ENCODE measurements around the gene NOTUM.

Gene NOTUM

DNA sequence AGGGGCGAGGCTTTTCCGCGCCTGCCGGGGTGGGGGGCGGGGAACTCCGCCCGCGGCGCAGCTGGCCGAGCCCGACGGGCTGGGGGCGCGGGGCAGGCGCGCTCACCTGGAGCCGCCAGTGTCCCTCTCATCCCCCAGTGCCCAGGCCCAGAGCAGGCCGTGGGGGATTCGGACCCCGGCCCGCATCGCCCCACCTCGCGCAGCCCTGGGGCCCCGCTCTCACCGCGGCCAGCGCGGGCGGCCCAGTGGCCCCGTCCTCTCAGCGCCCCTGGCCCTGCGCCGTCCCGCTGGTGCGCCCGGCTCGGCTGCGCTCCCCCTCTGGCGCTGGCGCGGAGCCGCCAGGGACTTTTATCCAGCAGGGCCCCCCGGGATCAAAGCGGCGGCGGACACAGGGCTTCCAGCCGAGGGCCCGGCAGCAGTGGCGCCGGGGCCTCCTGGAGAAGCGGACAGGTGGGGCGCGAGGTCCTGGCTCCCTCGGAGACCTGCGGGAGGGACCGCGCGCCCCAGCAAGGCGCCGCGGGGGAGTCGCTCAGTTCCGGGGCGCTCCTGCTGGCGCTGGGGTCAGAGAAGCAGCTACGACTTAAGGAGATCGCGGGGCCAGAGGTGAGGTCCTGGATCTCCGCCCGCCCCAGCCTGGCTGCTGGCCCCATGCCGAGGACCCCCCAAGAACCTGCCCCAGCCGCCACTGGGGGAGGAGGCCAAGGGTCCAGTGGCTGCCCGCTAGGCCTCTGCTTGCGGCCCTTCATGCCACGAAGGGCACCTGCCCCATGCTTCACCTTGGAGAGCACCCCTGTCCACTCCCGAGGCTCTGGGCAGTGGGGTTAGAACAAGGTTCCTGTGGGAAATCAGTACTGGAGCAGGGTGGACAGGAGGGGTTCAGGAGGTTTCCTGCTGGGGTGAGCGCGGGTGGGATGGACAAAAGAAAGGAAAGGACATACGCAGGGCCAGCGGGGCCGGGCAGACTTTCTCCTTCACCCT lies 823 bp upstream of the NOTUM start:
- no peak for TF ChIP-seq TAF1 (IDR thresholded peaks at IDR 0.05; ENCODE audit: low read depth)
- peak; percentile 50; the same call in 1 of the 2 replicates for TF ChIP-seq REST (IDR thresholded peaks at IDR 0.05; ENCODE audit: low read depth)
- TF ChIP-seq, protein P1, sequence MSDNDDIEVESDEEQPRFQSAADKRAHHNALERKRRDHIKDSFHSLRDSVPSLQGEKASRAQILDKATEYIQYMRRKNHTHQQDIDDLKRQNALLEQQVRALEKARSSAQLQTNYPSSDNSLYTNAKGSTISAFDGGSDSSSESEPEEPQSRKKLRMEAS (IDR thresholded peaks at IDR 0.05): no peak

DNA sequence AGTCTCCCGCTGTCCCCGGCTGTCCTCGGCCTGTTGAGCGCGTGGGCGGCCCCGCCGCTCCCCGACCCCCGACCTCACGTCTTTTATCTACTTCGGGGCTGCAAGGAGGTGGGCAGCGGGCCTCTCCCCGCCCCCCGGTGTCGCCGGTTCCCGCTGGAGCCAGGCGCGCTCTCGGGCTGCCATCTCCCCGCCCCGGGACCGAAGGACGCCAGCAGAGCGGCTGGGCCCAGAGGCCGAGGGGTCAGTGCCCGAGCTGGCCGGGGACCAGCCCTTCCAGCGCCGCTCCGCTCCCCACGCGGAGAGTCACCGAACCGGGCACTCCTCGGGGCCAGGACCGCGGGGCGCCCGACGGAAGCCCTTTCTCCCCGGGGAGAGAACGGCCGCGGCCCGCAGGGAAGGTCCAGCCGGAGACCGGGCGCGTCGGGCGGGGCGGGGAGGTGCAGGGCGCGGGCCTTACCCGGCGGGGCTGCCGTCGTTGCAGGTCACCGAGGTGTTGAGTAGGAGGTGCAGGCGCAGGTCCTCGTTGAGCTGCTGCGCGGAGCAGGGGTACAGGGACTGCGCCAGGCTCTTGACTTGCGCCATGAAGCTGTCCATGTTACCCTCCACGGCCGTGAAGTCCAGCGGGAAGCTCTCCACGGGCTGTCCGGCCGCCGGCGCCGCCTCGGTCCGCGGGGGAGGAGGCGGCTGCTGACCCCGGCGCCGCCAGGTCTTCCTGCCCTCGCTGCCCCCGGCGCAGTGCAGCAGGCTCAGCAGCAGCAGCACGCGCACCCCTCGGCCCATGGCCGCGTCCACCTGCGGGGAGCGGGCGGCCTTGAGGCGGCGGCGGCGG lies 643 bp downstream of the NOTUM start:
- no peak for TF ChIP-seq TEAD4 (IDR thresholded peaks at IDR 0.05)
- no peak for TF ChIP-seq EP300 (IDR thresholded peaks at IDR 0.05; ENCODE audit: borderline replicate concordance)
- no peak for TF ChIP-seq TAF1 (IDR thresholded peaks at IDR 0.05; ENCODE audit: low read depth)
- TF ChIP-seq, protein P1 (IDR thresholded peaks at IDR 0.05): no peak
- TF ChIP-seq CEBPB (IDR thresholded peaks at IDR 0.05): no peak
- no peak for TF ChIP-seq CREB1 (IDR thresholded peaks at IDR 0.05; ENCODE audit: low read depth)
- TF ChIP-seq ZBTB7A (IDR thresholded peaks at IDR 0.05; ENCODE audit: low read depth): no peak
- no peak; the same call in 1 of the 2 replicates for TF ChIP-seq EGR1 (IDR thresholded peaks at IDR 0.05)
- TF ChIP-seq YY1 (IDR thresholded peaks at IDR 0.05; ENCODE audit: low read depth): no peak
- TF ChIP-seq FOXM1 (IDR thresholded peaks at IDR 0.05; ENCODE audit: borderline replicate concordance, low read depth): no peak
- TF ChIP-seq REST (IDR thresholded peaks at IDR 0.05; ENCODE audit: low read depth): no peak
- no peak for TF ChIP-seq NFIC (IDR thresholded peaks at IDR 0.05)
- TF ChIP-seq, protein P2, sequence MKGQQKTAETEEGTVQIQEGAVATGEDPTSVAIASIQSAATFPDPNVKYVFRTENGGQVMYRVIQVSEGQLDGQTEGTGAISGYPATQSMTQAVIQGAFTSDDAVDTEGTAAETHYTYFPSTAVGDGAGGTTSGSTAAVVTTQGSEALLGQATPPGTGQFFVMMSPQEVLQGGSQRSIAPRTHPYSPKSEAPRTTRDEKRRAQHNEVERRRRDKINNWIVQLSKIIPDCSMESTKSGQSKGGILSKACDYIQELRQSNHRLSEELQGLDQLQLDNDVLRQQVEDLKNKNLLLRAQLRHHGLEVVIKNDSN (IDR thresholded peaks at IDR 0.05): no peak
- TF ChIP-seq TCF12 (IDR thresholded peaks at IDR 0.05; ENCODE audit: low read depth): no peak
- no peak for TF ChIP-seq RAD21 (IDR thresholded peaks at IDR 0.05; ENCODE audit: low read depth)

DNA sequence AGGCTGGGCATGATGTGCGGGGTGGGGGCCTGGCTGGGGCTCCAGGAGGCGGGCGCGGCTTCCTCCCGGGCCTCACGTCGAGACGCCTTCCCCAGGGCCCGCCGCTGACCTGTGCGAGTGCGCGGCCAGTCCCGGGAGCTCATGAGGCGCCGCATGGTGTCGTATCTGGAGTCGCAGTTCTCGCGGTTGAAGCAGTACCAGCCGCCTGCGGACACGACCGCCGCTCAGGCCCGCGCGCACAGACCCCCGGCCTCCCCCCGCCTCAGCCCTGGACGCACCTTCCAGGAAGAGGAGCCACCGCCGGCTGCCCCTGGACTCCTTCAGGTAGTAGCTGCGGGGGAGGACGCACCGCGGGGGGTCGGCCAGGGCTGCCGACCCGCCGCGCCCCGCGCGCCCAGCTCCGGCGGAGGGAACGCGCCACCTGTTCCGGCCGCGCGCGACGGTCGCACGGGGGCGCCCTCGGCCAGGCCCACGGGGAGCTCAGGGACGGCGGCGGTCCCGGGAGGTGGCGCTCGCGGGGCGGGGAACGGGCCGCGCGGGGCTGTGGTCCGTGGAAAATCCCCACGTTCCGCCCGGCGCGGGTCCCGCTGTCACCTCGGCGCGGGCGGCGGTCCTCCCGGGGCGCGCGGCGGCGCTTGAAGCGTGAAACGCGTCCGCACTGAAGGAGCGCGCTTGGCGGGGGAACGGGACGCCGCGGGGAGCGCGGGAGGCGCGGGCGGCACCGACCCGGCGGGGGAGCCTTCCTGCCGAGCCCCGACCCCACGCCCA lies 1.4 kb downstream of the NOTUM start:
- TF ChIP-seq RAD21 (IDR thresholded peaks at IDR 0.05; ENCODE audit: low read depth) (peak; percentile 81), TEAD4 (IDR thresholded peaks at IDR 0.05) (peak; percentile 2; the same call in 1 of the 2 replicates), CEBPB (IDR thresholded peaks at IDR 0.05) (no peak), FOXM1 (IDR thresholded peaks at IDR 0.05; ENCODE audit: borderline replicate concordance, low read depth) (no peak), YY1 (IDR thresholded peaks at IDR 0.05; ENCODE audit: low read depth) (0 out of 2 replicates have a peak, but pooled peaks have one; percentile 9)
- TF ChIP-seq, protein P1 (IDR thresholded peaks at IDR 0.05): no peak; the same call in 1 of the 2 replicates

- TF ChIP-seq FOXM1 (IDR thresholded peaks at IDR 0.05; ENCODE audit: borderline replicate concordance, low read depth) (no peak), TAF1 (IDR thresholded peaks at IDR 0.05; ENCODE audit: low read depth) (no peak), CREB1 (IDR thresholded peaks at IDR 0.05; ENCODE audit: low read depth) (no peak), YY1 (IDR thresholded peaks at IDR 0.05; ENCODE audit: low read depth) (no peak), CEBPB (IDR thresholded peaks at IDR 0.05) (no peak), ZBTB7A (IDR thresholded peaks at IDR 0.05; ENCODE audit: low read depth) (no peak), EP300 (IDR thresholded peaks at IDR 0.05; ENCODE audit: borderline replicate concordance) (no peak), TEAD4 (IDR thresholded peaks at IDR 0.05) (no peak), REST (IDR thresholded peaks at IDR 0.05; ENCODE audit: low read depth) (no peak), EGR1 (IDR thresholded peaks at IDR 0.05) (no peak), NFIC (IDR thresholded peaks at IDR 0.05) (no peak), RAD21 (IDR thresholded peaks at IDR 0.05; ENCODE audit: low read depth) (no peak)
- TF ChIP-seq, protein P1 (IDR thresholded peaks at IDR 0.05): no peak
- TF ChIP-seq, protein P2 (IDR thresholded peaks at IDR 0.05): no peak
Measured at GRCh38 chr17:81958633-81959342, 2.2 kb downstream of the NOTUM start.
